Neural cell (in vitro differentiated cells): Measurements from ENCODE around the gene TMEM184B.

Source experiments
- EP300 ChIP-seq: fragments of 450-650 bp; conservative IDR thresholded peaks from 2 replicates; pipeline ENCODE4 v1.6.1; 2014; ENCODE audit warnings: antibody characterized with exemption, mild to moderate bottlenecking, moderate library complexity; ENCODE audit not compliant: poor library complexity, severe bottlenecking
- EZH2 ChIP-seq: fragments of 200-600, 300-800 bp; shearing (Covaris generic), sonication (generic); IDR thresholded peaks from 2 replicates; pipeline ENCODE4 v1.6.1; 2014; ENCODE audit warnings: antibody characterized with exemption, low read length, borderline replicate concordance, mild to moderate bottlenecking; ENCODE audit not compliant: insufficient read depth, poor library complexity, severe bottlenecking
- POLR2AphosphoS5 ChIP-seq: IDR thresholded peaks from 2 replicates; pipeline ENCODE4 v1.6.1; 2012
- SMC3 ChIP-seq: fragments of 450-650 bp; conservative IDR thresholded peaks from 2 replicates; pipeline ENCODE4 v1.6.1; 2014; ENCODE audit warnings: antibody characterized with exemption, mild to moderate bottlenecking, moderate library complexity; ENCODE audit not compliant: poor library complexity
- TAF1 ChIP-seq: IDR thresholded peaks from 2 replicates; pipeline ENCODE4 v1.6.1; 2012; ENCODE audit warnings: low read depth
- TF ChIP-seq, protein P1 (sequence below): fragments of 450-650 bp; IDR thresholded peaks from 2 replicates; pipeline ENCODE4 v1.5.1; 2014; ENCODE audit warnings: antibody characterized with exemption, mild to moderate bottlenecking, moderate library complexity; ENCODE audit not compliant: poor library complexity, severe bottlenecking
- TF ChIP-seq, protein P2 (sequence below): IDR thresholded peaks from 2 replicates; pipeline ENCODE4 v1.6.1; 2012; ENCODE audit warnings: borderline replicate concordance

DNA sequence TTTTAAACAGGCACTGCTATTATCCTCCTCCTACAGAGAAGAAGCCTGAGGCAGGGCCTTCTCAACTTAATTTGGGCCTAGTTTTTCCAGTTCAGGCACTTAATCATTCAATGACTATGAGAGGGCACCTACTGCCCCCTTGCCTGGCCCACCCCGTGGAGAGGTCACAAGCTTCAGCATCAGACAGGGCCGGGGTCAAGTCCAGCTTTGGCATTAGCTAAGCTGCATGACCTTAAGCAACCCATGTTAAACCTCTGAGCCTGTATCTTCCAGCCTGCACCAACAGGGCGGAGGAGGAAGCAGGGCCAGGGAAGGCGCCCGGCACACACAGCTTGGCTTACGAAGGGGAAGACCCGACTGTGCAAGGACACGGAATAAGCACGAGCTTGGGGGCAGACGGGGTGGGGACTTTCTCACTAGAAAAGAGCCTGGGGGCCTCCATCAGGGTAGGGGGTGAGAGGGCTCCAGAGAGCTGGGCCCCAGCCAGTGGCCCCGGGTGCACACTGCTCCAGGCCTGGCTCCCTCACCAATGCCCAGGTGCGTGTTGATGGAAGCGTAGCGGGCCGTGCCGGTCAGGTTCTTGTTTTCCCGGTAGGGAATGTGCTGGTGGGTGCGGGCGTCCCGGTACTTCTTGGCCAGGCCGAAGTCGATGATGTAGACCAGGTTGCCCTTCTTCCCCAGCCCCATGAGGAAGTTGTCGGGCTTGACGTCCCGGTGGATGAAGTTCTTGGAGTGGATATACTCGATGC, 27.6 kb upstream of the TMEM184B start:
- TF ChIP-seq, protein P1, sequence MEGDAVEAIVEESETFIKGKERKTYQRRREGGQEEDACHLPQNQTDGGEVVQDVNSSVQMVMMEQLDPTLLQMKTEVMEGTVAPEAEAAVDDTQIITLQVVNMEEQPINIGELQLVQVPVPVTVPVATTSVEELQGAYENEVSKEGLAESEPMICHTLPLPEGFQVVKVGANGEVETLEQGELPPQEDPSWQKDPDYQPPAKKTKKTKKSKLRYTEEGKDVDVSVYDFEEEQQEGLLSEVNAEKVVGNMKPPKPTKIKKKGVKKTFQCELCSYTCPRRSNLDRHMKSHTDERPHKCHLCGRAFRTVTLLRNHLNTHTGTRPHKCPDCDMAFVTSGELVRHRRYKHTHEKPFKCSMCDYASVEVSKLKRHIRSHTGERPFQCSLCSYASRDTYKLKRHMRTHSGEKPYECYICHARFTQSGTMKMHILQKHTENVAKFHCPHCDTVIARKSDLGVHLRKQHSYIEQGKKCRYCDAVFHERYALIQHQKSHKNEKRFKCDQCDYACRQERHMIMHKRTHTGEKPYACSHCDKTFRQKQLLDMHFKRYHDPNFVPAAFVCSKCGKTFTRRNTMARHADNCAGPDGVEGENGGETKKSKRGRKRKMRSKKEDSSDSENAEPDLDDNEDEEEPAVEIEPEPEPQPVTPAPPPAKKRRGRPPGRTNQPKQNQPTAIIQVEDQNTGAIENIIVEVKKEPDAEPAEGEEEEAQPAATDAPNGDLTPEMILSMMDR = no peak
- TF ChIP-seq EP300 (no peak), POLR2AphosphoS5 (peak; percentile 1), EZH2 (no peak), SMC3 (no peak), TAF1 (no peak)
- TF ChIP-seq, protein P2, sequence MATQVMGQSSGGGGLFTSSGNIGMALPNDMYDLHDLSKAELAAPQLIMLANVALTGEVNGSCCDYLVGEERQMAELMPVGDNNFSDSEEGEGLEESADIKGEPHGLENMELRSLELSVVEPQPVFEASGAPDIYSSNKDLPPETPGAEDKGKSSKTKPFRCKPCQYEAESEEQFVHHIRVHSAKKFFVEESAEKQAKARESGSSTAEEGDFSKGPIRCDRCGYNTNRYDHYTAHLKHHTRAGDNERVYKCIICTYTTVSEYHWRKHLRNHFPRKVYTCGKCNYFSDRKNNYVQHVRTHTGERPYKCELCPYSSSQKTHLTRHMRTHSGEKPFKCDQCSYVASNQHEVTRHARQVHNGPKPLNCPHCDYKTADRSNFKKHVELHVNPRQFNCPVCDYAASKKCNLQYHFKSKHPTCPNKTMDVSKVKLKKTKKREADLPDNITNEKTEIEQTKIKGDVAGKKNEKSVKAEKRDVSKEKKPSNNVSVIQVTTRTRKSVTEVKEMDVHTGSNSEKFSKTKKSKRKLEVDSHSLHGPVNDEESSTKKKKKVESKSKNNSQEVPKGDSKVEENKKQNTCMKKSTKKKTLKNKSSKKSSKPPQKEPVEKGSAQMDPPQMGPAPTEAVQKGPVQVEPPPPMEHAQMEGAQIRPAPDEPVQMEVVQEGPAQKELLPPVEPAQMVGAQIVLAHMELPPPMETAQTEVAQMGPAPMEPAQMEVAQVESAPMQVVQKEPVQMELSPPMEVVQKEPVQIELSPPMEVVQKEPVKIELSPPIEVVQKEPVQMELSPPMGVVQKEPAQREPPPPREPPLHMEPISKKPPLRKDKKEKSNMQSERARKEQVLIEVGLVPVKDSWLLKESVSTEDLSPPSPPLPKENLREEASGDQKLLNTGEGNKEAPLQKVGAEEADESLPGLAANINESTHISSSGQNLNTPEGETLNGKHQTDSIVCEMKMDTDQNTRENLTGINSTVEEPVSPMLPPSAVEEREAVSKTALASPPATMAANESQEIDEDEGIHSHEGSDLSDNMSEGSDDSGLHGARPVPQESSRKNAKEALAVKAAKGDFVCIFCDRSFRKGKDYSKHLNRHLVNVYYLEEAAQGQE = no peak
